ENCODE data around the gene LETM1. TPM values are rescaled to one million over a fixed set of nuclear protein-coding genes. Genes with fewer than 3 reads are reported as not detected.
A peak's percentile ranks its signal among the peaks of the same experiment; 100 is the strongest.

Gene LETM1
- total and polyA plus RNA-seq, 2 of the 13 experiments (the other 11 are each of a cell fraction or from before 2014, with no cell fraction given): 9.7 to 41.6 TPM

GRCh38 chr4:1784789-1785591, 71.0 kb downstream of the LETM1 start (continued):
- TF ChIP-seq TERF1 (CRISPR knock-in tag; IDR thresholded peaks at IDR 0.05) (no peak), SOX13 (IDR thresholded peaks at IDR 0.05) (0 out of 2 replicates have a peak, but pooled peaks have one; percentile 33), SOX13 (CRISPR knock-in tag; conservative IDR thresholded peaks at IDR 0.05 in 1 of 2, IDR thresholded peaks at IDR 0.05 in 1 of 2) (peak in 1 of 2 experiments; percentile 63; a peak in 2 of 4 replicates), ZNF674 (CRISPR knock-in tag; IDR thresholded peaks at IDR 0.05; ENCODE audit: low read depth) (no peak), MXD1 (CRISPR knock-in tag; IDR thresholded peaks at IDR 0.05) (peak; percentile 72), ZMYM2 (CRISPR knock-in tag; IDR thresholded peaks at IDR 0.05) (no peak), ZSCAN20 (CRISPR knock-in tag; IDR thresholded peaks at IDR 0.05; ENCODE audit: borderline replicate concordance) (no peak), ZBTB37 (CRISPR knock-in tag; IDR thresholded peaks at IDR 0.05) (no peak), NCOA1 (CRISPR knock-in tag; IDR thresholded peaks at IDR 0.05) (peak; percentile 83; the same call in 1 of the 2 replicates), FOXO1 (CRISPR knock-in tag; IDR thresholded peaks at IDR 0.05) (peak; percentile 58; the same call in 1 of the 2 replicates), FOXM1 (CRISPR knock-in tag; IDR thresholded peaks at IDR 0.05) (no peak), TP53 (CRISPR knock-in tag; conservative IDR thresholded peaks at IDR 0.05) (no peak), ZNF441 (CRISPR knock-in tag; IDR thresholded peaks at IDR 0.05; ENCODE audit: borderline replicate concordance) (peak; percentile 56; the same call in 1 of the 2 replicates), GMEB1 (CRISPR knock-in tag; IDR thresholded peaks at IDR 0.05; ENCODE audit: borderline replicate concordance) (no peak), ZNF580 (CRISPR knock-in tag; IDR thresholded peaks at IDR 0.05; ENCODE audit: borderline replicate concordance, low read depth) (peak; percentile 61; the same call in 1 of the 2 replicates), CREB3 (CRISPR knock-in tag; IDR thresholded peaks at IDR 0.05) (no peak), ZNF512 (CRISPR knock-in tag; IDR thresholded peaks at IDR 0.05) (no peak)
